Measurements from ENCODE around the gene ARID4A.
"Not testable (repeated sequence)": the region's sequence is repeated elsewhere in the genome, so short reads cannot be mapped to it uniquely, and the experiment has no call there.

The ARID4A gene

DNA sequence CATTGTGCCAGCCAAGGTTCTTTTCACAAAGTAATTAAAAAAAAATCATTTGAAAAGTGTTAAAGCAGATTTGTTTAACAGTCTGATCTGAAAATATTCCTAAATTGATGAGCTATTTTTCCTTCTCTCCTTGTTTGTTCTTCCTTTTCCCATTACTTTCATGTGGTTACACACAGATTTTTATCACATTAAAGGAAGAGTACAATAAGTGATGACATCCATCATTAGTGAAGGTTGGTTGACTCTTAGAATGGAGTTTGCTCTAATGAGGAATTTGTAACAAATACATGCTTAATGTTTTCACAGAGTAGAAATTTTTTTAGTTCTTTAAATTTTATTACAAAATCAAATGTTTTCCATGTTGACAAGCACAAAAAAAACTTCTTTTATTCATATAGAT, 78.4 kb downstream of the ARID4A start:
- ATAC-seq (no peak), DNase-seq (ENCODE audit: low spot score in 2 of 2) (no peak)
- Mint-ChIP-seq H3K27ac (no peak overlapping the region), H3K4me3 (no peak overlapping the region), H3K36me3 (peaks cover 69% of the 10 kb centered on the region), H3K4me1 (peaks cover 5% of the 10 kb centered on the region), H3K9me3 (no peaks in the 10 kb centered on the region)

DNA sequence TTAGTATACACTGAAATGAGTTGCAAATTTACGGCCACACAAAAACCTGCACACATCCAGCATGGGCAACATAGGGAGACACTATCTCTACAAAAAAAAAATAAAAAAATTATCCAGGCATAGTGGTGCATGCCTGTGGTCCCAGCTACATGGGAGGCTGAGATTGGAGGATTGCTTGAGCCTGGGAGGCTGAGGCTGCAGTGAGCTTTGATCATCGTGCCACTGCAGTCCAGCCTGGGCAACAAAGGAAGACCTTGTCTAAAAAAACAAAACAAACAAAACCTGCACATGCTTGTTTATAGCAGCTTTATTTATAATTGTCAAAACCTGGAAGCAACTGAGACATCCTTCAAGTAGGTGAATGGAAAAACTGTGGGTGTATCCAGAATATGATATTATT, 92.5 kb downstream of the ARID4A start:
- H3K9me3 Mint-ChIP-seq: no peaks in the 10 kb centered on the region
- H3K4me3 Mint-ChIP-seq: no peak overlapping the region
- H3K36me3 Mint-ChIP-seq: no peaks in the 10 kb centered on the region
- no peak for DNase-seq (ENCODE audit: low spot score in 2 of 2)
- ATAC-seq: no peak
- H3K4me1 Mint-ChIP-seq: no peaks in the 10 kb centered on the region
- no peak overlapping the region for H3K27ac Mint-ChIP-seq

GRCh38 chr14:58395562-58395811, 97.1 kb downstream of the ARID4A start:
- DNase-seq (ENCODE audit: low spot score in 2 of 2) (no peak), ATAC-seq (no peak)
- H3K4me3 Mint-ChIP-seq: peak overlapping the region; percentile 60
- H3K9me3 Mint-ChIP-seq: no peaks in the 10 kb centered on the region
- peak overlapping the region; percentile 66 for H3K27ac Mint-ChIP-seq
- no peaks in the 10 kb centered on the region for H3K36me3 Mint-ChIP-seq
- H3K4me1 Mint-ChIP-seq: peaks cover 10% of the 10 kb centered on the region

DNA sequence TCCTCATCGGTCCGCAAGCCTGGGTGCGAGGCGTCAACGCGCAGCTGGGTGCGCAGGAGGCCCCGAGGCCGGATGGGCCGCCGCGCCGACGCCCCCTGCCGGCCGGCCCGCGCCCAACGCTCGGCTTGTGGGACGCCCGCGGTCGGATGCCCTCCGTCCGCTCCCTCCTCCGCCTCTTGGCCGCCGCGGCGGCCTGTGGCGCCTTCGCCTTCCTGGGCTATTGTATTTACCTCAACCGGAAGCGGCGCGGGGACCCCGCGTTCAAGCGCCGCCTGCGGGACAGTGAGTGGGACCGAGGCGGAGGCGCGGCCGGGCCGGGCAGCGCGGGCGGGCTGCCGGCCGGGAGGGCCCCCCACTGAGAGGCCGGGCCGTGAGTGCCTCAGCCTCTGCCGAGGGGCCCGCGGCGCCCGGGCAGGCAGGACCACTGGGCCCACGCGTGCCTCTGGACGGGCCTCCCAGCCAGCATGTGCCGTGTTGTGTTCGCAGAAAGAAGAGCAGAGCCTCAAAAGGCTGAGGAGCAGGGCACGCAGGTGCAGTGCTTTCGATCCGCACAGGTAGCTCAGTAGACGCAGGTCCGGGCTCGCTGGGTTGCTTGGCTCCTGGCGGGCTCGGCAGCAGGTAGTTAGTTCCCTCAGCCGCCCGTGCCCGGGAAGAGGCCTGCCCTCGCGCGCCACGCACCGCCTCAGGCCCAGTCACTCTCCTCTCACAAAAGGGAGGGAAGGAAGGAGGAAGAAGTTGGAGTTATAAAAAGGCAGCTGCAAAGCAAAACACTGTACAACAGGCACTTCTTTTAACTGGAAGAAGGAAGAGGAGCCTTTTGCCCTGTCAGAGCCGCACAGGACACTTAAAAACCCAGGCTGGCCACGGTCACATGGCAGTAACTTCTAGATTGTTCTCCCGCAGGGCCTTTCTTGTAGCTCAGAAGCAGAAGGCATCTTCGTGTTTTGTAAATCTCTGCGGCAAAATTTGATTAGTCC, 97.7 kb downstream of the ARID4A start, which contains the start of gene TOMM20L:
Gene TOMM20L, plus strand, starts transcription at position 119 of the 977 bp plus-strand sequence. Its CDS starts 28 bp downstream, at position 147.
- peak; percentile 95 for ATAC-seq
- peak within 1 kb of the TSS; percentile 77 for H3K27ac Mint-ChIP-seq
- H3K9me3 Mint-ChIP-seq: no peaks in the 10 kb centered on the region
- H3K4me1 Mint-ChIP-seq: peaks cover 10% of the 10 kb centered on the region
- peak; percentile 81 to 88 for DNase-seq (ENCODE audit: low spot score in 2 of 2)
- H3K4me3 Mint-ChIP-seq: peak within 1 kb of the TSS; percentile 60
- H3K36me3 Mint-ChIP-seq: no peaks in the 10 kb centered on the region

DNA sequence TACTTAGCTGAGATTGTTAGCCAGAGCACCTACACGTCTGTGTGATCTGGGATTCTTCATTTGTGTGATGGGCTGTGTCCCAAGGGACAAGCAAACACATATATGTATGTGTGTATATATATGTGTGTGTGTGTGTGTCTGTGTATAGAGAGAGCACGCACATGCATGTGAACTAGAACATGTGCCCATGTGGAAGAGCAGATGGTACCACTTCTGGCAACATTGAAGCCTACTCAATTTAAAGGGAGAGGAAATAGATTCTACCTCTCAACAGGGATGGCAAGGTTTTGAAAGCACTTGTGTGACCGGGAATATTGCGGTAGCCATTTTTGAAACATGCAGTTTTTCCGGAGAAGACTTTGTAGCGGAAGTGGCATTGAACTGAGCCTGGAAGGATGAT, 98.8 kb downstream of the ARID4A start:
- DNase-seq (ENCODE audit: low spot score in 2 of 2) (no peak), ATAC-seq (no peak)
- peaks cover 10% of the 10 kb centered on the region for H3K4me1 Mint-ChIP-seq
- no peaks in the 10 kb centered on the region for H3K9me3 Mint-ChIP-seq
- no peak overlapping the region for H3K27ac Mint-ChIP-seq
- H3K36me3 Mint-ChIP-seq: no peaks in the 10 kb centered on the region
- peak overlapping the region; percentile 60 for H3K4me3 Mint-ChIP-seq

DNA sequence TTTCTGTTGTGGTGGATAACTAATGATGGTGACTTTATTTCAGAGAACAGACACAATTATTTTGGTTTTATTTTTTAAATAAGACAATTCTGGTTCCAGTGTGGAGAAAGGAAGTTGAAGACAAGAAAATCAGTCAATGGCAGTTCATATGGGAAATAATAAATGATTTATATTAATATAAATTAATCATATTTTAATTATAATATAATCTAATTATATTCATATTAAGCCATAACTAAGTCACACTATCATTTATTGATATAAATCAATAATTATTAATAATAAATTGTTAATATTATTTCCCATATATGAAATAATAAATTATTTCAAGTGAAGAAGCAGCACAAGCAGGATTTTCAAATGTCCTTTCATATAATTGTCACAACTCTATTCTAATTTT, 100.1 kb downstream of the ARID4A start:
- H3K4me3 Mint-ChIP-seq: no peak overlapping the region
- H3K27ac Mint-ChIP-seq: no peak overlapping the region
- ATAC-seq (no peak), DNase-seq (ENCODE audit: low spot score in 2 of 2) (no peak)
- peaks cover 10% of the 10 kb centered on the region for H3K4me1 Mint-ChIP-seq
- no peaks in the 10 kb centered on the region for H3K9me3 Mint-ChIP-seq
- H3K36me3 Mint-ChIP-seq: no peaks in the 10 kb centered on the region

- no peaks in the 10 kb centered on the region for H3K36me3 Mint-ChIP-seq
Measured at GRCh38 chr14:58398895-58399294, 100.5 kb downstream of the ARID4A start.

DNA sequence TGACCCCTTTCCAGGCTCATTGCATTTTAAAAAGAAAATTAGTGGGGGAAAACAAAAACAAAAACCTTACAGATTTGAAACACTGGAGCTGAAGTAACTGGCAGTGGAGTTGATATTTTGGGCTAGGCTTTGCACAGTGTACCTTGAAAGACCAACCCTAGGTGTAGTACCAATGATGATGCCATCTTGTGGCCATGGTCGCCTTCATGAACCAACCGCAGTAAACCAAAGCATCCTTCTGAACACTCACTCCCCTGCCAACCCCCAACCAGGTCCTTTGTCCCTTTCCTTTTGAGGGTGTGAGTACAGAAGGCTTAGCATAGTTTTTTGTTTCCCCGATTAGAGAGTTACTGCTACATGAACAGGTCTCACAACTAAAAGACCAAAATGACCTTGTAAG, 103.2 kb downstream of the ARID4A start:
- ATAC-seq (peak; percentile 58), DNase-seq (ENCODE audit: low spot score in 2 of 2) (no peak)
- no peak overlapping the region for H3K27ac Mint-ChIP-seq
- no peaks in the 10 kb centered on the region for H3K9me3 Mint-ChIP-seq
- peaks cover 7% of the 10 kb centered on the region for H3K36me3 Mint-ChIP-seq
- H3K4me1 Mint-ChIP-seq: peaks cover 4% of the 10 kb centered on the region
- H3K4me3 Mint-ChIP-seq: no peak overlapping the region

More at GRCh38 chr14:58398895-58399294, 100.5 kb downstream of the ARID4A start:
- Mint-ChIP-seq H3K4me3 (no peak overlapping the region), H3K4me1 (peaks cover 10% of the 10 kb centered on the region), H3K27ac (no peak overlapping the region), H3K9me3 (no peaks in the 10 kb centered on the region)
- ATAC-seq (no peak), DNase-seq (ENCODE audit: low spot score in 2 of 2) (no peak)

DNA sequence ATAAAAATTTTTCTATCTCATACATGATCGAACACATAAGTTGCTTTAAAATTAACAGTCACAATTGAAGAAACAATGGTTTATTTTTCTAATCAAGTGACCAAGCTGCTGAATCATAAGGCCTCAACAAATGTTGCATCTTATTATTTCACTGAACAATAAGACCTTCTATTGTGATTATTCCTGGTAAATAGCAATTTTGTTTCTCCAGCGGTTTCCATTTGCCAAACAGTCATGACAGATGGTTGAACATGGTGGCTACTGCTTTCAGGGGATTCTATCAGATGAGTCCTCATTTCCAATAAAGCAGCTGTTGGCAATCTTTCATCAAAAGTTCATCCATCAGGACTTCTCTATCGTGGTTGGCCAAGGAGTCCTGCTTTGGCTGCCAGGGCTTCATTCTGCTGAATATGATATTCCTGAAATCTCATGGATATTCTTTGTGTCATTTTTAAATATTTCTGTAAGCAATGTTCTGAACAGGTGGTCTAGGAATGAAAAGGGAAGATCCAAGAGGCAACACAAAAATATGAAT, 110.4 kb downstream of the ARID4A start:
- H3K36me3 Mint-ChIP-seq: peaks cover 78% of the 10 kb centered on the region
- no peak for ATAC-seq
- no peaks in the 10 kb centered on the region for H3K9me3 Mint-ChIP-seq
- H3K4me1 Mint-ChIP-seq: no peaks in the 10 kb centered on the region
- H3K4me3 Mint-ChIP-seq: no peak overlapping the region
- DNase-seq (ENCODE audit: low spot score in 2 of 2): no peak
- H3K27ac Mint-ChIP-seq: no peak overlapping the region

GRCh38 chr14:58414845-58415244, 116.5 kb downstream of the ARID4A start:
- no peak overlapping the region for H3K4me3 Mint-ChIP-seq
- ATAC-seq: no peak
- H3K9me3 Mint-ChIP-seq: no peaks in the 10 kb centered on the region

GRCh38 chr14:58415636-58416547, 117.5 kb downstream of the ARID4A start:
- Mint-ChIP-seq H3K27ac (no peak overlapping the region), H3K4me1 (peaks cover 10% of the 10 kb centered on the region), H3K36me3 (peaks cover 100% of the 10 kb centered on the region), H3K9me3 (no peaks in the 10 kb centered on the region), H3K4me3 (no peak overlapping the region)
- DNase-seq (ENCODE audit: low spot score in 2 of 2) (no peak), ATAC-seq (no peak)

More at GRCh38 chr14:58414845-58415244, 116.5 kb downstream of the ARID4A start:
- Mint-ChIP-seq H3K36me3 (peaks cover 100% of the 10 kb centered on the region), H3K27ac (no peak overlapping the region), H3K4me1 (peaks cover 10% of the 10 kb centered on the region)
- no peak for DNase-seq (ENCODE audit: low spot score in 2 of 2)

- H3K4me1 Mint-ChIP-seq; H3K9me3 Mint-ChIP-seq; DNase-seq (ENCODE audit: low spot score in 2 of 2); ATAC-seq; H3K4me3 Mint-ChIP-seq: not testable (repeated sequence)
- Mint-ChIP-seq H3K27ac (peak overlapping the region; percentile 74), H3K36me3 (peaks cover 100% of the 10 kb centered on the region)
Measured at GRCh38 chr14:58416934-58417333, 118.6 kb downstream of the ARID4A start.

All from stimulated activated effector memory CD8-positive, alpha-beta T cell treated with anti-CD3 and anti-CD28 coated beads, Interleukin-12 subunit alpha, Interleukin-12 subunit beta, amount 100 ng/mL, for 72 hours (primary cell).